Natural killer cell (primary cell): Measurements from ENCODE around the gene SYNDIG1. TPM values are rescaled to one million over a fixed set of nuclear protein-coding genes. Genes with fewer than 3 reads are reported as not detected.

Experiments
- ATAC-seq, 3 donors: fragments of 150-1000 bp in 2 of 3; fragments of 200-7000 bp in 1 of 3; cut with Tn5 transposase; 1 replicate in 1 of 3; 2 replicates in 2 of 3; pipeline ENCODE4 v1.10.0; 2021; ENCODE audit warnings: mild to moderate bottlenecking in 2 of 3, moderate library complexity in 2 of 3
- DNase-seq, 2 donors: peaks; one replicate each; pipeline versions ENCODE4 v3.0.0 to v3.0.0-alpha.2; 2013 to 2021; ENCODE audit warnings: mixed read lengths in 1 of 2
- H3K27ac ChIP-seq: one replicate; pipeline ENCODE4 v1.5.1; 2013; ENCODE audit warnings: mild to moderate bottlenecking, low read length
- H3K27me3 ChIP-seq: one replicate; pipeline ENCODE4 v1.6.1; 2013; ENCODE audit warnings: low read length; ENCODE audit not compliant: control insufficient read depth, insufficient read depth
- H3K36me3 ChIP-seq: one replicate; pipeline ENCODE4 v1.6.1; 2013; ENCODE audit warnings: low read length; ENCODE audit not compliant: control insufficient read depth, insufficient read depth
- H3K4me1 ChIP-seq: one replicate; pipeline ENCODE4 v1.6.1; 2013; ENCODE audit warnings: low read length; ENCODE audit not compliant: control insufficient read depth, insufficient read depth
- H3K4me3 ChIP-seq: one replicate; pipeline ENCODE4 v1.5.1; 2013; ENCODE audit warnings: low read length
- H3K9me3 ChIP-seq: one replicate; pipeline ENCODE4 v1.6.1; 2013; ENCODE audit warnings: low read length; ENCODE audit not compliant: control insufficient read depth, insufficient read depth
- H3K27ac Mint-ChIP-seq, 2 donors: one replicate each; pipeline ENCODE4 v1.8.0; 2022; ENCODE audit warnings: mild to moderate bottlenecking in 2 of 2, mixed read lengths in 2 of 2, moderate library complexity in 1 of 2
- H3K27me3 Mint-ChIP-seq, 2 donors: one replicate each; pipeline ENCODE4 v1.8.0; 2022; ENCODE audit warnings: low read depth in 2 of 2, mixed read lengths in 2 of 2
- H3K36me3 Mint-ChIP-seq: one replicate; pipeline ENCODE4 v1.8.0; 2022; ENCODE audit warnings: mixed read lengths
- H3K4me1 Mint-ChIP-seq, 2 donors: one replicate each; pipeline ENCODE4 v1.8.0; 2022; ENCODE audit warnings: mixed read lengths in 2 of 2
- H3K4me3 Mint-ChIP-seq: one replicate; pipeline ENCODE4 v1.8.0; 2022; ENCODE audit warnings: mild to moderate bottlenecking, moderate library complexity, mixed read lengths
- H3K9me3 Mint-ChIP-seq, 2 donors: one replicate each; pipeline ENCODE4 v1.8.0; 2022; ENCODE audit warnings: mixed read lengths in 2 of 2
- CTCF ChIP-seq: fragments of 200-600 bp; IDR thresholded peaks from one replicate; pipeline ENCODE4 v1.8.0; 2022; ENCODE audit warnings: antibody characterized with exemption
- WGBS: methylation state at CpG from one replicate; pipeline ENCODE4 v1.1.7; 2013; ENCODE audit warnings: missing lambda C conversion rate; ENCODE audit not compliant: insufficient coverage; 5-methylcytosine and 5-hydroxymethylcytosine counted together
- intact Hi-C: fragments of 100-400 bp; cut with micrococcal nuclease; formaldehyde crosslinking; loops from one replicate; pipeline ENCODE4 v1.14.2; 2022
- total RNA-seq, 4 donors: library from RNA; stranded (reverse); fragments of 120-200 nt in 1 of 4; gene quantifications; one replicate each; pipeline versions ENCODE4 v1.2.3 to v1.2.4, GENCODE V29; 2013 to 2022

Gene SYNDIG1
- total RNA-seq, 3 donors from 2014 or later (not counting 1 experiment from before 2014, with no cell fraction given), result not detected

GRCh38 chr20:24664266-24664986 is 195.0 kb downstream of the SYNDIG1 start:
- no peak for DNase-seq
- Mint-ChIP-seq H3K4me3 (no peak overlapping the region), H3K9me3 (no peaks in the 10 kb centered on the region), H3K36me3 (no peaks in the 10 kb centered on the region), H3K27me3 (peaks cover 0 to 4% of the 10 kb centered on the region in 2 donors), H3K4me1 (no peaks in the 10 kb centered on the region), H3K27ac (no peak overlapping the region)
- Histone ChIP-seq H3K9me3 (no peaks in the 10 kb centered on the region), H3K27me3 (no peaks in the 10 kb centered on the region), H3K27ac (no peak overlapping the region), H3K4me1 (no peaks in the 10 kb centered on the region), H3K4me3 (no peak overlapping the region), H3K36me3 (no peaks in the 10 kb centered on the region)
- WGBS, result 90% methylated on average over 16 of the region's 16 CpGs
- intact Hi-C loops, result no loop called here
- TF ChIP-seq CTCF, result no peak
- ATAC-seq, result no peak

GRCh38 chr20:24665196-24665595 is 195.8 kb downstream of the SYNDIG1 start:
- no peak overlapping the region for H3K27ac ChIP-seq
- no peaks in the 10 kb centered on the region for H3K9me3 ChIP-seq
- Mint-ChIP-seq H3K4me3 (no peak overlapping the region), H3K27ac (no peak overlapping the region), H3K9me3 (no peaks in the 10 kb centered on the region), H3K27me3 (peaks cover 0 to 6% of the 10 kb centered on the region in 2 donors), H3K4me1 (no peaks in the 10 kb centered on the region), H3K36me3 (no peaks in the 10 kb centered on the region)
- no peaks in the 10 kb centered on the region for H3K36me3 ChIP-seq
- 78% methylated on average over 13 of the region's 13 CpGs for WGBS
- TF ChIP-seq CTCF, result no peak
- intact Hi-C loops, result no loop called here
- DNase-seq, result no peak
- H3K4me1 ChIP-seq, result no peaks in the 10 kb centered on the region
- H3K27me3 ChIP-seq, result no peaks in the 10 kb centered on the region
- ATAC-seq, result no peak
- H3K4me3 ChIP-seq, result no peak overlapping the region

GRCh38 chr20:24665741-24666191 is 196.3 kb downstream of the SYNDIG1 start:
- 95% methylated on average over 15 of the region's 15 CpGs for WGBS
- Mint-ChIP-seq H3K4me1 (no peaks in the 10 kb centered on the region), H3K27ac (no peak overlapping the region)

More at GRCh38 chr20:24665741-24666191, 196.3 kb downstream of the SYNDIG1 start:
- Histone ChIP-seq H3K36me3 (no peaks in the 10 kb centered on the region), H3K27me3 (no peaks in the 10 kb centered on the region), H3K4me3 (no peak overlapping the region), H3K4me1 (no peaks in the 10 kb centered on the region), H3K9me3 (no peaks in the 10 kb centered on the region), H3K27ac (no peak overlapping the region)
- ATAC-seq (no peak), DNase-seq (no peak)
- H3K27me3 Mint-ChIP-seq, result peaks cover 0 to 6% of the 10 kb centered on the region in 2 donors
- no peaks in the 10 kb centered on the region for H3K36me3 Mint-ChIP-seq
- no peak for TF ChIP-seq CTCF
- intact Hi-C loops, result no loop called here
- H3K4me3 Mint-ChIP-seq, result no peak overlapping the region
- no peaks in the 10 kb centered on the region for H3K9me3 Mint-ChIP-seq
